HG03097 (cell line): Measurements from ENCODE around the gene ALG14.
"Not testable (repeated sequence)": the region's sequence is repeated elsewhere in the genome, so short reads cannot be mapped to it uniquely, and the experiment has no call there.

Experiments
- ATAC-seq: cut with Tn5 transposase; IDR thresholded peaks from one replicate; pipeline ENCODE4 v1.9.1; 2021; ENCODE audit not compliant: unreplicated experiment, low FRiP score

Gene ALG14

GRCh38 chr1:95013950-95014574 is 58.7 kb downstream of the ALG14 start:
- ATAC-seq: no peak

- no peak for ATAC-seq
Observed at GRCh38 chr1:95012389-95012788, 60.4 kb downstream of the ALG14 start.

- ATAC-seq: no peak
Observed at GRCh38 chr1:95010158-95010557, 62.6 kb downstream of the ALG14 start.

- ATAC-seq: no peak
Observed at GRCh38 chr1:95007687-95008086, 65.1 kb downstream of the ALG14 start.

GRCh38 chr1:95006681-95007080 is 66.1 kb downstream of the ALG14 start:
- ATAC-seq: no peak

GRCh38 chr1:95005584-95005983 is 67.2 kb downstream of the ALG14 start:
- no peak for ATAC-seq

GRCh38 chr1:95004013-95004412 is 68.7 kb downstream of the ALG14 start:
- no peak for ATAC-seq

- ATAC-seq: no peak
Observed at GRCh38 chr1:95003433-95003738, 69.4 kb downstream of the ALG14 start.

- no peak for ATAC-seq
Observed at GRCh38 chr1:95002540-95003432, 70.0 kb downstream of the ALG14 start.

GRCh38 chr1:95002164-95002539 is 70.6 kb downstream of the ALG14 start:
- ATAC-seq: no peak

- no peak for ATAC-seq
Observed at GRCh38 chr1:94999456-95000131, 73.2 kb downstream of the ALG14 start.

GRCh38 chr1:94998748-94999147 is 74.0 kb downstream of the ALG14 start:
- ATAC-seq: no peak

- ATAC-seq: no peak
Observed at GRCh38 chr1:94998114-94998513, 74.6 kb downstream of the ALG14 start.

- not testable (repeated sequence) for ATAC-seq
Observed at GRCh38 chr1:94995536-94995935, 77.2 kb downstream of the ALG14 start.

GRCh38 chr1:94994805-94995204 is 77.9 kb downstream of the ALG14 start:
- ATAC-seq: no peak

GRCh38 chr1:94993931-94994645 is 78.7 kb downstream of the ALG14 start:
- no peak for ATAC-seq

- ATAC-seq: no peak
Observed at GRCh38 chr1:94992863-94993563, 79.7 kb downstream of the ALG14 start.

GRCh38 chr1:94992161-94992560 is 80.6 kb downstream of the ALG14 start:
- no peak for ATAC-seq

GRCh38 chr1:94989911-94990473 is 82.8 kb downstream of the ALG14 start:
- ATAC-seq: no peak

GRCh38 chr1:94989398-94989797 is 83.4 kb downstream of the ALG14 start:
- no peak for ATAC-seq
